ENCODE measurements around the gene BCAS3. TPM values are rescaled to one million over a fixed set of nuclear protein-coding genes. Genes with fewer than 3 reads are reported as not detected.

BCAS3 gene
- total and polyA plus RNA-seq, 5 donors from 2014 or later = 29.7 to 59.1 (median 33.9) TPM

Other genes with a start within 250 kb of the BCAS3 start
- gene APPBP2, start 151.6 kb upstream of the BCAS3 start, total RNA-seq = 39.1 TPM
- gene APPBP2, start 151.6 kb upstream of the BCAS3 start, polyA plus RNA-seq = 10 to 100 TPM; 26.2 to 38.6 (median 30.5) TPM
- 29.6 TPM for gene PPM1D, start 77.7 kb upstream of the BCAS3 start, total RNA-seq
- 10 to 100 TPM in 3 of 4 donors, 1 to 10 TPM in 1; 9.5 to 15.5 (median 12.1) TPM for gene PPM1D, start 77.7 kb upstream of the BCAS3 start, polyA plus RNA-seq